Fibroblast of lung (primary cell): Measurements from ENCODE around the gene C19orf81.

ENCODE experiments used
- EZH2 ChIP-seq: IDR thresholded peaks from 2 replicates; pipeline ENCODE4 v1.5.1; 2012; ENCODE audit warnings: low read length, control low read depth, mild to moderate bottlenecking; ENCODE audit errors: missing control alignments
- TF ChIP-seq, protein P1 (sequence below), 2 donors: IDR thresholded peaks in 1 of 2; conservative IDR thresholded peaks in 1 of 2; 1 replicate in 1 of 2; 2 replicates in 1 of 2; pipeline ENCODE4 v1.5.1; 2011 to 2012; ENCODE audit warnings: low read length in 2 of 2, control low read depth in 1 of 2, inconsistent platforms in 1 of 2, low read depth in 1 of 2, mild to moderate bottlenecking in 1 of 2

DNA sequence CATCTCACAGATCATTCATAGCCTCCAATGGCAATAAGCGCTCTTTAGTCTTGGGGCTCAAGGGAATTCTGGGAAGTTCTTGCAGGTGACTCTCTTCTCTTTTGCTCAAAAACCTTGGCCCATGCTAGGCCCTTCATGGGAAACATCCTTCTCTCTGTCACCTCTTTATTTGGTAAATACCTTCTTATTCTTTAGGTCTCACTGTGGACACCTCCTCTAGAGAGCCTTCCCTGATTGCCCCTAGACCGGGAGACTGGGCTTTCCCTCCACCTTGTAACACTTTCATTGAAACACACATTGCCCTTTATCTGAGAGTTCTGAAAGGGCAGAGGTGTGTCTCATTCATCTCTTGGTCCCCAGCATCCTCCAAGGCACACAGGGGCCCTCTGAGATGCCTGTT is 1.9 kb downstream of the C19orf81 start:
- no peak for TF ChIP-seq EZH2
- TF ChIP-seq, protein P1, sequence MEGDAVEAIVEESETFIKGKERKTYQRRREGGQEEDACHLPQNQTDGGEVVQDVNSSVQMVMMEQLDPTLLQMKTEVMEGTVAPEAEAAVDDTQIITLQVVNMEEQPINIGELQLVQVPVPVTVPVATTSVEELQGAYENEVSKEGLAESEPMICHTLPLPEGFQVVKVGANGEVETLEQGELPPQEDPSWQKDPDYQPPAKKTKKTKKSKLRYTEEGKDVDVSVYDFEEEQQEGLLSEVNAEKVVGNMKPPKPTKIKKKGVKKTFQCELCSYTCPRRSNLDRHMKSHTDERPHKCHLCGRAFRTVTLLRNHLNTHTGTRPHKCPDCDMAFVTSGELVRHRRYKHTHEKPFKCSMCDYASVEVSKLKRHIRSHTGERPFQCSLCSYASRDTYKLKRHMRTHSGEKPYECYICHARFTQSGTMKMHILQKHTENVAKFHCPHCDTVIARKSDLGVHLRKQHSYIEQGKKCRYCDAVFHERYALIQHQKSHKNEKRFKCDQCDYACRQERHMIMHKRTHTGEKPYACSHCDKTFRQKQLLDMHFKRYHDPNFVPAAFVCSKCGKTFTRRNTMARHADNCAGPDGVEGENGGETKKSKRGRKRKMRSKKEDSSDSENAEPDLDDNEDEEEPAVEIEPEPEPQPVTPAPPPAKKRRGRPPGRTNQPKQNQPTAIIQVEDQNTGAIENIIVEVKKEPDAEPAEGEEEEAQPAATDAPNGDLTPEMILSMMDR (conservative IDR thresholded peaks at IDR 0.05 in 1 of 2, IDR thresholded peaks at IDR 0.05 in 1 of 2; ENCODE audit: low read depth in 1 of 2, low read length in 2 of 2) = no peak
